ENCODE data around the gene DMAP1. TPM values are rescaled to one million over a fixed set of nuclear protein-coding genes. Genes with fewer than 3 reads are reported as not detected.
"Not testable (repeated sequence)": the region's sequence is repeated elsewhere in the genome, so short reads cannot be mapped to it uniquely, and the experiment has no call there.

DMAP1 gene
- total RNA-seq = 29.1 to 41.6 TPM (median 33.1 TPM) in 3 replicates
- long read RNA-seq, full-length matches to known transcripts = 39 of 52 reads
- long read RNA-seq, partial matches to known transcripts = 0 of 52 reads
- long read RNA-seq, other reads (novel, unspliced or antisense) = 13 of 52 reads

GRCh38 chr1:44213222-44214112 lies at the start of gene DMAP1:
Gene DMAP1, plus strand, starts transcription at chr1:44213471. Its CDS starts 283 bp downstream, at chr1:44213754.
- H3K4me1 Mint-ChIP-seq (ENCODE audit: low read depth) = peaks cover 26% of the 10 kb centered on the region
- H3K36me3 Mint-ChIP-seq (ENCODE audit: low read depth) = peaks cover 6% of the 10 kb centered on the region
- H3K4me3 Mint-ChIP-seq (ENCODE audit: unreplicated experiment) = peak within 1 kb of the TSS; percentile 84
- H3K27me3 Mint-ChIP-seq (ENCODE audit: low read depth) = no peaks in the 10 kb centered on the region
- TF ChIP-seq CTCF (IDR thresholded peaks at IDR 0.05) = peak; percentile 32
- no peak for DNase-seq (ENCODE audit: low spot score)
- H3K9me3 Mint-ChIP-seq (ENCODE audit: low read depth) = no peaks in the 10 kb centered on the region
- H3K27ac Mint-ChIP-seq (ENCODE audit: unreplicated experiment) = peak within 1 kb of the TSS; percentile 80

DNA sequence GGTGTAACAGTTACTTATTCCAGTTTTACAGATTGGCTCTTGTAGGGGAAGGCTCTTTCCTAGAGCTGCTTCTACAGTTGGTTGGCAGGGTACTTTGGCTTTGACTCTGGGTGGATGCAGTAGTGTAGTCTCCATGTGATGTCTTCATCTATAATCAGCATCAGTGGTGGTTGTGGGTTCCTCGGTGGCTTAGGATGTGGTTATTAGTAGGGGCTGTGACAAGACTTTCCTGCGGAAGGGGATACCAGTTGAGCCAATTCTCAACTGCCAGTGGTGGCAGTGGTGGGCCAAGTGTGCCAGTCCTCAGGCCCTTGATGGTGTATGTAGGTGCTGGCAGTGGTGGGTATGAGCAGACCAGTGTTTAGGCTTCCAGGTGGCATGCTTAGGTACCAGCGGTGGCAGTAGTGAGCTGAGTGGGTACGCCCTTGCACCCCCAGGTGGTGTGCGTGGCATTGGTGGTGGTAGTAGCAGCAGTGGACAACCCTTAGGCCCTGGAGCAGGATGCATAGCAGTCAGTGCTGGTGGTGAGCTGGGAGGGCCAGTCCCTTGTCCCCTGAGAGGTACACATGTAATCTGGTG lies 44.7 kb upstream of the DMAP1 start:
- Mint-ChIP-seq H3K36me3 (ENCODE audit: low read depth) (no peaks in the 10 kb centered on the region), H3K4me3 (ENCODE audit: unreplicated experiment) (no peak overlapping the region), H3K4me1 (ENCODE audit: low read depth) (no peaks in the 10 kb centered on the region), H3K9me3 (ENCODE audit: low read depth) (peaks cover 11% of the 10 kb centered on the region), H3K27me3 (ENCODE audit: low read depth) (peaks cover 8% of the 10 kb centered on the region), H3K27ac (ENCODE audit: unreplicated experiment) (no peak overlapping the region)
- TF ChIP-seq CTCF (IDR thresholded peaks at IDR 0.05) = no peak
- DNase-seq (ENCODE audit: low spot score) = no peak

GRCh38 chr1:44170281-44170823 lies 42.9 kb upstream of the DMAP1 start:
- no peak for DNase-seq (ENCODE audit: low spot score)
- Mint-ChIP-seq H3K27me3 (ENCODE audit: low read depth) (peaks cover 11% of the 10 kb centered on the region), H3K4me3 (ENCODE audit: unreplicated experiment) (no peak overlapping the region), H3K9me3 (ENCODE audit: low read depth) (peaks cover 23% of the 10 kb centered on the region), H3K27ac (ENCODE audit: unreplicated experiment) (no peak overlapping the region), H3K36me3 (ENCODE audit: low read depth) (no peaks in the 10 kb centered on the region), H3K4me1 (ENCODE audit: low read depth) (no peaks in the 10 kb centered on the region)
- no peak for TF ChIP-seq CTCF (IDR thresholded peaks at IDR 0.05)

DNA sequence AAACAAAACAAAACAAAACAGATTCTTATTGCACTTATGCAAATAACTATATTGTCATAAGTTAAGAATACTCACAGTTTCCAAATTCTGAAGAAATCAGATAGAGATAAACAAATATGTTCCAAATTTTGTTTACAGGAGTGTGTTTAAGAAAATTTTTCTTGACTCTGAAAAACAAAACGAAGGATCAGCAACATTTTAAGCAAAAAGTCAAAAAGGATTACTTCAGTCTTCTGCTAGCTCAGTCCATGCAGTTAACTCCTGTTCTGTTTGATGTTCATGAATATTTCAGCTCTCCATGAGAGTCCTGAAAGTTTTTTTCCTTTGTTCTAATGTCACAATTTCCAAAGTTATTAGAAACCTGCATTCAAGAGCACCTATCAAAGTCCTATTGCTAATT lies 38.6 kb upstream of the DMAP1 start:
- Mint-ChIP-seq H3K9me3 (ENCODE audit: low read depth) (peaks cover 12% of the 10 kb centered on the region), H3K4me1 (ENCODE audit: low read depth) (no peaks in the 10 kb centered on the region), H3K4me3 (ENCODE audit: unreplicated experiment) (no peak overlapping the region), H3K27me3 (ENCODE audit: low read depth) (peaks cover 4% of the 10 kb centered on the region), H3K36me3 (ENCODE audit: low read depth) (no peaks in the 10 kb centered on the region), H3K27ac (ENCODE audit: unreplicated experiment) (no peak overlapping the region)
- TF ChIP-seq CTCF (IDR thresholded peaks at IDR 0.05) = no peak
- no peak for DNase-seq (ENCODE audit: low spot score)

DNA sequence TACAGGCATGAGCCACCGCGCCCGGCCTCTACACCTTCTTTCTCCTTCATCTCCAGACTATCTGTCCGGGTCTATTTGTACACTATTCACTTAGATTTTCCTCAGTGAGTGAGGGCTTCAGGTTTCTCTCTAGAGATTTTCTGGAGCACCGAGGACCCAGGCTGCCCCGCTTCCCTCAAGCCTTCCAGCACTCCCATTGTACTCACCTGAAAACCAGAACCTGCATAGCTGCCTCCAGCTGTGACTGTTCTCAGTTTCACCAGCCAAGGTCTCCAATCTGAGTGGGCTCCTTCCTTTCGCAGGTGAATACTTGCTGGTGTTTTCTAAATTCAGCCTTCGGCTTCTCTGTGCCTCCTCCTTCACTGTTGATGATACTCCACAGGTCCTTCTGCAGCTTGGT lies 12.9 kb upstream of the DMAP1 start:
- Mint-ChIP-seq H3K27me3 (ENCODE audit: low read depth) (peaks cover 2% of the 10 kb centered on the region), H3K4me1 (ENCODE audit: low read depth) (no peaks in the 10 kb centered on the region), H3K36me3 (ENCODE audit: low read depth) (no peaks in the 10 kb centered on the region), H3K4me3 (ENCODE audit: unreplicated experiment) (no peak overlapping the region), H3K27ac (ENCODE audit: unreplicated experiment) (no peak overlapping the region), H3K9me3 (ENCODE audit: low read depth) (no peaks in the 10 kb centered on the region)
- no peak for DNase-seq (ENCODE audit: low spot score)
- TF ChIP-seq CTCF (IDR thresholded peaks at IDR 0.05) = no peak

DNA sequence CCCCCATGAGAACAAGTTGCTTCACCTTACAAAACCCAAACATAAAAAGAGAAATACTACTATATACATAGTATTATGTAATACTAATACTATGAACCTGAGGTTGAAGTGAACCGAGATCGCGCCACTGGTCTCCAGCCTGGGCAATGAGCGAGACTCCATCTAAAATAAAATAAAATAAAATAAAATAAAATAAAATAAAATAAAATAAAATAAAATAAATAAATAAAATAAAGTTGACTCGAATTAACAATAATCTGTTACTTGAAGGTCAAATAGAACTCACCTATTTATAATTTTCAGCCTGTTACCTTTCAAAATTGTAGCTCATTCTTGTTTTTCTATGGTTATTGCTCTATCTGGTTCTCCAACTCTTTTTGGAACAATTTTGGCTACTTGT lies 6.7 kb upstream of the DMAP1 start:
- H3K4me1 Mint-ChIP-seq (ENCODE audit: low read depth); H3K9me3 Mint-ChIP-seq (ENCODE audit: low read depth); H3K27ac Mint-ChIP-seq (ENCODE audit: unreplicated experiment); H3K27me3 Mint-ChIP-seq (ENCODE audit: low read depth); H3K4me3 Mint-ChIP-seq (ENCODE audit: unreplicated experiment); DNase-seq (ENCODE audit: low spot score); H3K36me3 Mint-ChIP-seq (ENCODE audit: low read depth): not testable (repeated sequence)
